Natural killer cell (primary cell): ENCODE results near the gene TES. TPM values are rescaled to one million over a fixed set of nuclear protein-coding genes. Genes with fewer than 3 reads are reported as not detected.

Experiments used
- ATAC-seq, 3 donors: fragments of 150-1000 bp in 2 of 3; fragments of 200-7000 bp in 1 of 3; cut with Tn5 transposase; 1 replicate in 1 of 3; 2 replicates in 2 of 3; pipeline ENCODE4 v1.10.0; 2021; ENCODE audit warnings: mild to moderate bottlenecking in 2 of 3, moderate library complexity in 2 of 3
- DNase-seq, 2 donors: peaks; one replicate each; pipeline versions ENCODE4 v3.0.0 to v3.0.0-alpha.2; 2013 to 2021; ENCODE audit warnings: mixed read lengths in 1 of 2
- H3K27ac ChIP-seq: one replicate; pipeline ENCODE4 v1.5.1; 2013; ENCODE audit warnings: mild to moderate bottlenecking, low read length
- H3K27me3 ChIP-seq: one replicate; pipeline ENCODE4 v1.6.1; 2013; ENCODE audit warnings: low read length; ENCODE audit not compliant: control insufficient read depth, insufficient read depth
- H3K36me3 ChIP-seq: one replicate; pipeline ENCODE4 v1.6.1; 2013; ENCODE audit warnings: low read length; ENCODE audit not compliant: control insufficient read depth, insufficient read depth
- H3K4me1 ChIP-seq: one replicate; pipeline ENCODE4 v1.6.1; 2013; ENCODE audit warnings: low read length; ENCODE audit not compliant: control insufficient read depth, insufficient read depth
- H3K4me3 ChIP-seq: one replicate; pipeline ENCODE4 v1.5.1; 2013; ENCODE audit warnings: low read length
- H3K9me3 ChIP-seq: one replicate; pipeline ENCODE4 v1.6.1; 2013; ENCODE audit warnings: low read length; ENCODE audit not compliant: control insufficient read depth, insufficient read depth
- H3K27ac Mint-ChIP-seq, 2 donors: one replicate each; pipeline ENCODE4 v1.8.0; 2022; ENCODE audit warnings: mild to moderate bottlenecking in 2 of 2, mixed read lengths in 2 of 2, moderate library complexity in 1 of 2
- H3K27me3 Mint-ChIP-seq, 2 donors: one replicate each; pipeline ENCODE4 v1.8.0; 2022; ENCODE audit warnings: low read depth in 2 of 2, mixed read lengths in 2 of 2
- H3K36me3 Mint-ChIP-seq: one replicate; pipeline ENCODE4 v1.8.0; 2022; ENCODE audit warnings: mixed read lengths
- H3K4me1 Mint-ChIP-seq, 2 donors: one replicate each; pipeline ENCODE4 v1.8.0; 2022; ENCODE audit warnings: mixed read lengths in 2 of 2
- H3K4me3 Mint-ChIP-seq: one replicate; pipeline ENCODE4 v1.8.0; 2022; ENCODE audit warnings: mild to moderate bottlenecking, moderate library complexity, mixed read lengths
- H3K9me3 Mint-ChIP-seq, 2 donors: one replicate each; pipeline ENCODE4 v1.8.0; 2022; ENCODE audit warnings: mixed read lengths in 2 of 2
- CTCF ChIP-seq: fragments of 200-600 bp; IDR thresholded peaks from one replicate; pipeline ENCODE4 v1.8.0; 2022; ENCODE audit warnings: antibody characterized with exemption
- WGBS: methylation state at CpG from one replicate; pipeline ENCODE4 v1.1.7; 2013; ENCODE audit warnings: missing lambda C conversion rate; ENCODE audit not compliant: insufficient coverage; 5-methylcytosine and 5-hydroxymethylcytosine counted together
- intact Hi-C: fragments of 100-400 bp; cut with micrococcal nuclease; formaldehyde crosslinking; loops from one replicate; pipeline ENCODE4 v1.14.2; 2022
- total RNA-seq, 4 donors: library from RNA; stranded (reverse); fragments of 120-200 nt in 1 of 4; gene quantifications; one replicate each; pipeline versions ENCODE4 v1.2.3 to v1.2.4, GENCODE V29; 2013 to 2022

TES gene
- total RNA-seq, 3 donors from 2014 or later (not counting 1 experiment from before 2014, with no cell fraction given) = 220 to 269 (median 227) TPM

- Histone ChIP-seq H3K27ac (no peak overlapping the region), H3K36me3 (no peaks in the 10 kb centered on the region), H3K27me3 (no peaks in the 10 kb centered on the region), H3K4me3 (no peak overlapping the region), H3K4me1 (no peaks in the 10 kb centered on the region), H3K9me3 (no peaks in the 10 kb centered on the region)
- ATAC-seq (no peak), DNase-seq (no peak)
- H3K36me3 Mint-ChIP-seq = no peaks in the 10 kb centered on the region
- no peak overlapping the region for H3K27ac Mint-ChIP-seq
- TF ChIP-seq CTCF = no peak
- no peaks in the 10 kb centered on the region for H3K27me3 Mint-ChIP-seq
- no peaks in the 10 kb centered on the region for H3K9me3 Mint-ChIP-seq
- peaks cover 0 to 10% of the 10 kb centered on the region in 2 donors for H3K4me1 Mint-ChIP-seq
- intact Hi-C loops = no loop called here
- H3K4me3 Mint-ChIP-seq = no peak overlapping the region
Measured at GRCh38 chr7:116162992-116163391, 47.3 kb upstream of the TES start.

GRCh38 chr7:116164552-116165306, 45.6 kb upstream of the TES start:
- Histone ChIP-seq H3K36me3 (no peaks in the 10 kb centered on the region), H3K4me1 (no peaks in the 10 kb centered on the region), H3K27me3 (no peaks in the 10 kb centered on the region), H3K9me3 (no peaks in the 10 kb centered on the region), H3K4me3 (no peak overlapping the region), H3K27ac (no peak overlapping the region)
- Mint-ChIP-seq H3K9me3 (no peaks in the 10 kb centered on the region), H3K4me3 (no peak overlapping the region), H3K36me3 (no peaks in the 10 kb centered on the region), H3K27ac (no peak overlapping the region), H3K27me3 (no peaks in the 10 kb centered on the region), H3K4me1 (peaks cover 0 to 10% of the 10 kb centered on the region in 2 donors)
- TF ChIP-seq CTCF = no peak
- WGBS = 82% methylated on average over 2 of the region's 2 CpGs
- no peak for ATAC-seq
- DNase-seq = no peak
- intact Hi-C loops = no loop called here

- Histone ChIP-seq H3K4me3 (no peak overlapping the region), H3K9me3 (no peaks in the 10 kb centered on the region), H3K4me1 (no peaks in the 10 kb centered on the region), H3K36me3 (no peaks in the 10 kb centered on the region), H3K27me3 (no peaks in the 10 kb centered on the region), H3K27ac (peak overlapping the region; percentile 10)
- Mint-ChIP-seq H3K36me3 (no peaks in the 10 kb centered on the region), H3K4me1 (peaks cover 0 to 5% of the 10 kb centered on the region in 2 donors), H3K9me3 (no peaks in the 10 kb centered on the region), H3K4me3 (no peak overlapping the region), H3K27ac (no peak overlapping the region), H3K27me3 (peaks cover 0 to 3% of the 10 kb centered on the region in 2 donors)
- DNase-seq = no peak
- intact Hi-C loops = no loop called here
- no CpG with 5 or more reads among the region's 2 CpGs for WGBS
- no peak for TF ChIP-seq CTCF
- peak in 1 of 3 donors; percentile 56 for ATAC-seq
Measured at GRCh38 chr7:116165717-116166116, 44.6 kb upstream of the TES start.

- no peaks in the 10 kb centered on the region for H3K36me3 ChIP-seq
- H3K4me3 ChIP-seq = no peak overlapping the region
- Mint-ChIP-seq H3K4me3 (no peak overlapping the region), H3K36me3 (no peaks in the 10 kb centered on the region), H3K27ac (no peak overlapping the region), H3K4me1 (peaks cover 0 to 5% of the 10 kb centered on the region in 2 donors), H3K27me3 (peaks cover 4 to 5% of the 10 kb centered on the region in 2 donors), H3K9me3 (no peaks in the 10 kb centered on the region)
- DNase-seq (no peak), ATAC-seq (no peak)
- no peaks in the 10 kb centered on the region for H3K4me1 ChIP-seq
- TF ChIP-seq CTCF = no peak
- intact Hi-C loops = no loop called here
- H3K9me3 ChIP-seq = no peaks in the 10 kb centered on the region
- H3K27ac ChIP-seq = peak overlapping the region; percentile 10
- 98% methylated on average over 2 of the region's 2 CpGs for WGBS
- no peaks in the 10 kb centered on the region for H3K27me3 ChIP-seq
Measured at GRCh38 chr7:116166156-116166555, 44.2 kb upstream of the TES start.
